GM21390 (cell line): Measurements from ENCODE around the gene SMARCAD1.

Experiments
- ATAC-seq: cut with Tn5 transposase; IDR thresholded peaks from one replicate; pipeline ENCODE4 v1.9.1; 2021; ENCODE audit not compliant: unreplicated experiment

The SMARCAD1 gene, protein sequence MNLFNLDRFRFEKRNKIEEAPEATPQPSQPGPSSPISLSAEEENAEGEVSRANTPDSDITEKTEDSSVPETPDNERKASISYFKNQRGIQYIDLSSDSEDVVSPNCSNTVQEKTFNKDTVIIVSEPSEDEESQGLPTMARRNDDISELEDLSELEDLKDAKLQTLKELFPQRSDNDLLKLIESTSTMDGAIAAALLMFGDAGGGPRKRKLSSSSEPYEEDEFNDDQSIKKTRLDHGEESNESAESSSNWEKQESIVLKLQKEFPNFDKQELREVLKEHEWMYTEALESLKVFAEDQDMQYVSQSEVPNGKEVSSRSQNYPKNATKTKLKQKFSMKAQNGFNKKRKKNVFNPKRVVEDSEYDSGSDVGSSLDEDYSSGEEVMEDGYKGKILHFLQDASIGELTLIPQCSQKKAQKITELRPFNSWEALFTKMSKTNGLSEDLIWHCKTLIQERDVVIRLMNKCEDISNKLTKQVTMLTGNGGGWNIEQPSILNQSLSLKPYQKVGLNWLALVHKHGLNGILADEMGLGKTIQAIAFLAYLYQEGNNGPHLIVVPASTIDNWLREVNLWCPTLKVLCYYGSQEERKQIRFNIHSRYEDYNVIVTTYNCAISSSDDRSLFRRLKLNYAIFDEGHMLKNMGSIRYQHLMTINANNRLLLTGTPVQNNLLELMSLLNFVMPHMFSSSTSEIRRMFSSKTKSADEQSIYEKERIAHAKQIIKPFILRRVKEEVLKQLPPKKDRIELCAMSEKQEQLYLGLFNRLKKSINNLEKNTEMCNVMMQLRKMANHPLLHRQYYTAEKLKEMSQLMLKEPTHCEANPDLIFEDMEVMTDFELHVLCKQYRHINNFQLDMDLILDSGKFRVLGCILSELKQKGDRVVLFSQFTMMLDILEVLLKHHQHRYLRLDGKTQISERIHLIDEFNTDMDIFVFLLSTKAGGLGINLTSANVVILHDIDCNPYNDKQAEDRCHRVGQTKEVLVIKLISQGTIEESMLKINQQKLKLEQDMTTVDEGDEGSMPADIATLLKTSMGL

GRCh38 chr4:94207469-94208224 is at the start of gene SMARCAD1:
SMARCAD1 (plus strand) TSS chr4:94207865; CDS start chr4:94208395, 530 bp downstream.
- ATAC-seq: peak; percentile 95

- no peak for ATAC-seq
These were observed 48.8 kb upstream of the SMARCAD1 start for GRCh38 chr4:94158883-94159282.

GRCh38 chr4:94159790-94160189 is 47.9 kb upstream of the SMARCAD1 start:
- ATAC-seq: no peak

DNA sequence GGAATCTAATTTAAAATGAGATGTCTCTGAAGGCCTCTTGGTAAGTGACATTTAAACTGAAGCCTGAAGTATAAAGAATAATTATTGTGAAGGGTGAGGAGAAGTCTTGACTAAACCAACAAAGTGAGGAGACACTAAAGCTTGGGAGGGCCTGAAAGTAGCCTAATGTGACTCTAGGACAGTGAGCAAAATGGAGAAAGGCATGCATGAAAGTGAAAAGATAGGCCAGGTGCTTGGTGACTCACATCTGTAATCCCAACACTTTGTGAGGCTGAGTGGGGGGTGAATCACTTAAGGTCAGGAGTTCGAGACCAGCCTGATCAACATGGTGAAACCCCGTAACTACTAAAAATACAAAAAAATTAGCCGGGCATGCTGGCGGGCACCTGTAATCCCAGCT is 46.9 kb upstream of the SMARCAD1 start:
- peak; percentile 62 for ATAC-seq

GRCh38 chr4:94165256-94165655 is 42.4 kb upstream of the SMARCAD1 start:
- ATAC-seq: no peak

- no peak for ATAC-seq
These were observed 39.3 kb upstream of the SMARCAD1 start for GRCh38 chr4:94168321-94168720.

DNA sequence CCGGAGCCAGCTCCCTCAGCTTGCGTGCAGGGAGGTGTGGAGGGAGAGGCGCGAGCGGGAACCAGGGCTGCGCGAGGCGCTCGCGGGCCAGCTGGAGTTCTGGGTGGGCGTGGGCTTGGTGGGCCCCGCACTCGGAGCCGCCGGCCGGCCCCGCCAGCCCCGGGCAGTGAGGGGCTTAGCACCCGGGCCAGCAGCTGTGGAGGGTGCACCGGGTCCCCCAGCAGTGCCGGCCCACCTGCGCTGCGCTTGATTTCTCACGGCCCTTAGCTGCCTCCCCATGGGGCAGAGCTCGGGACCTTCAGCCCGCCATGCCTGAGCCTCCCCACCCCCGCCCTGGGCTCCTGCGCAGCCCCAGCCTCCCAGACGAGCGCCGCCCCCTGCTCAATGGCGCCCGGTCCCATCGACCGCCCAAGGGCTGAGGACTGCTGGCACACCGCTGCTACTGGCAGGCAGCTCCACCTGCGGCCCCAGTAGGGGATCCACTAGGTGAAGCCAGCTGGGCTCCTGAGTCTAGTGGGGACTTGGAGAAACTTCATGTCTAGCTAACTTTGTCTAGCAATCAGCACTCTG is 37.8 kb upstream of the SMARCAD1 start:
- no peak for ATAC-seq

- ATAC-seq: no peak
These were observed 36.0 kb upstream of the SMARCAD1 start for GRCh38 chr4:94171616-94172015.

DNA sequence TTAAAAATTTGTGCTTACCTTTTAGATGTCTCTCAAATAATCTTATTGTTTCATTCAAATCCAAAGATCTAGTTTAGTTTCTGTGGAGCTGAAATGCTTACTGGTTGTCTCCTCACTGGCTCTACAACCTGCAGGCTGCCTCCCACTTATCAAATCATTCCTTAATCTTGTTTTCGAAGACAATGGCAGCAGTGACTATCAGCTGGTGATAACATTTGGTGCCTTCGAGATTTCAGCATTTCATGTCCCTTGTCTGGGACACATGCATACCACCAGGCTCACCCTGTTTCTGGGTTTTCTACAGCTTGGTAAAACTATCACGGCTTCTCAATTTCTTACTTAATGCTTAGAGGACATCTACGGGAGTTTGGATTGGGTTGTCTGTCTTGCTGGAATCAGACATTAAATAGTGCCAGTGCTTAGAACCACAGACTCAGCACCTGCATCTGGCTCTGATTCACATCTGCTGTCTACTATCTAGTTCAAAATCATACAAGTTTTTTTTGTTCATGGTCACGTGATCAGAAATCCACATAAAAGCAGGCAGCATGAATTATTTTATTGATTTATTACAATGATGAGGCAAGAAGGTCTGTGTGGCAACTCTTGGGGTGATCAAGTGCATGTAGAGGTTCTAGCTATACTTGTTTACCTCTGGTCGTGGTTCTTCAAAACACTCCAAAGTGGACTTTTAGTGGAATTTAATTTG is 32.0 kb upstream of the SMARCAD1 start:
- no peak for ATAC-seq

DNA sequence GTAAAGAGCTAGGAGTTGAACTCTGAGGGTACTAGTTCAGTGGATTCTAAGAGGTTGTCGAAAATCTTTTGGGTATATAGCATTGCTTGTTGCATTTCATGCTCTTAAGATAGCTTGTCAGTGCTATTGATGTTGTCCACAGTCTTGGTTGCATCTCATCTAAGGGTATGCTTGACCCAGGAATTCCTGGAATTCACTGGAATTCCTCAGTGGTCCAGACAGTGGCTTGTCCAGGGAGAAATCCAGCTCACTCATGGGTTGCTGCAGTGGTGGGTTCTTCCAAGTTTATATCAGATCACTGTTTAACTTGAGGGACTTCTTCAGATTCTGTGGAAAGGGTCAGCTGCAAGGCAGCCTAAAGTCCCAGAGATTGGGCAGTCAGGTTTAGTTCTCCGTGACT is 29.8 kb upstream of the SMARCAD1 start:
- ATAC-seq: no peak

DNA sequence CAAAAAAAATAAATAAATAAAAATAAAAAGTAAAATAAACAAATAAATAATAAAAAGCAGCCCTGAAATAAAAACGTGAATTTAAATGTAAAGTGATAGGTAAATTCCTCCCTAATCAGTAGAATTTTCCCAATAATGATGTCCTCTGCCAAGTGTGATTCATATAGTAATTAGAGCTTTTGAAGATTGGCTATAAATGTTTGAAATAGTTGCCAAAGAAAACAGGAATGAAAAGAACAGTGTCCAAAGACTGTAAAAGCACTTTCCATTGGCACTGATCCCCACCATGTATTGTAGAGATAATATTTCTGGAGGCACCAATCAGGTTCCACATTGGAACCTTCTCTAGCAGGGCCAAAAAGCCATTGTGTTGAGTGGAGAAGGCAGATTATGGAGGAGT is 25.9 kb upstream of the SMARCAD1 start:
- ATAC-seq: no peak

- ATAC-seq: no peak
These were observed 4.9 kb upstream of the SMARCAD1 start for GRCh38 chr4:94202769-94203168.

- no peak for ATAC-seq
These were observed 601 bp downstream of the SMARCAD1 start for GRCh38 chr4:94208266-94208665.

- ATAC-seq: no peak
These were observed 1.3 kb downstream of the SMARCAD1 start for GRCh38 chr4:94208918-94209317.

DNA sequence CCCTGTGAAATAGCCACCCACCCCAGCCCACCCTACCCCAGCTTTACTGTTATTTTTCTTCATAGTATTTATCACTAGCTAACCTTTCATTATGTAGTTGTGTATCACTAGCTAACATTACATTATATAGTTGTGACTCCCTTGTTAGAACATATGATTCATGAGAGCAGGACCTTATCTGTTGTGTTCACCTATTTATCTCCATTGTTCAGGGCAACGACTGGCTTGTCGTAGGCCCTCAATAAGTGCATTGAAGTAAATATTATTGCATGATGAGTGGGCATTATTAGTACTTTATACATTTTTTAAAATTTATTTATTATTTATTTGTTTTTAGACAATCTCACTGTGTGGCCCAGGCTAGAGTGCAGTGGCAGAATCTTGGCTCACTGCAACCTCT is 4.2 kb downstream of the SMARCAD1 start:
- ATAC-seq: no peak

- ATAC-seq: peak; percentile 51
These were observed 7.1 kb downstream of the SMARCAD1 start for GRCh38 chr4:94214703-94215319.

- ATAC-seq: no peak
These were observed 8.7 kb downstream of the SMARCAD1 start for GRCh38 chr4:94216394-94216793.

DNA sequence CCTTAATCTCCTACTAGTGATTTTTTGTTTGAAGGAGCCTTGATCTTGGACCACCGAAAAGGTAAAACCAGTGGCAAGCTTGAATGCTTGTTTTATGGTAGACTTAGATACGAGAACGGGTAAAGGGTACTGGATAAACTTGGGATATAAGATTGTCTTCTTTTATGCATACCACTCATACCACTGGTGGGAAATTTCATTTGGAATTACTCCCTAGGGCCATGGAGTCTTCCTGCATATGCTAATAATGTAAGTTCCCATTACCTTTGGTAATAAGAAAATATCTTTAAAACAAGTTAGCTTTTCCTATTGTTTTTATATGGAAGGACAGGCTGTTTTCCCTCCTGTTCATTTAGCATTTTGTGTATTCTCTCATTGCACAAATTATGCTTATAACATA is 11.7 kb downstream of the SMARCAD1 start:
- no peak for ATAC-seq

- ATAC-seq: no peak
These were observed 14.3 kb downstream of the SMARCAD1 start for GRCh38 chr4:94221916-94222315.

DNA sequence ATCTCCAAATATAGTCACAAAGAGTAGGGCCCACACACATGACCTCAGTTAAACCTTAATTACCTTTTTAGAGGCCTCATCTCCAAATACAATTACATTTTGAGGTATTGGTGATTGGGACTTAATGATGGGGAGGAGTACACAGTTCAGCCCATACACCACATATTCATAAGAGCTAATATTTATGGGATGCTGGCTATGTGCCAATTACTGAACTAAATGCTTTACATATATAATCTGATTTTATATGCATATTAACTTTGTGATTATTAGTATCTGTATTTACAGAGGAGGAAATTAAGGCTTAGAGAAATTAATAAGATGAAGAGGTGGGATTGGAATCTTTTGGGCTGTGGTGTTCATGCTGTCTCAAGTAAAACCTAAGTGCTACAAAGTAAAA is 17.8 kb downstream of the SMARCAD1 start:
- ATAC-seq: no peak
